BJ (cell line): Measurements from ENCODE around the gene PCDH12. TPM values are rescaled to one million over a fixed set of nuclear protein-coding genes. Genes with fewer than 3 reads are reported as not detected.

Experiments
- CTCF ChIA-PET: fragments of 350-600 bp; formaldehyde crosslinking; extraction: SDS; loops from one replicate; lab custom pipeline; 2021; ENCODE audit warnings: antibody characterized with exemption, inconsistent platforms; lab: Yijun Ruan, JAX
- POLR2A ChIA-PET: fragments of 300-600 bp; sonication (Branson Sonifier 250); formaldehyde crosslinking; extraction: SDS; loops from one replicate; lab custom pipeline; 2021; ENCODE audit warnings: antibody characterized with exemption; lab: Charles Lee
- DNase-seq: peaks from one replicate; pipeline ENCODE4 v3.0.0-alpha.2; 2011; ENCODE audit warnings: low read depth
- H3K27me3 ChIP-seq: 2 replicates; pipeline ENCODE4 v1.6.0; 2011; ENCODE audit warnings: low read length; ENCODE audit not compliant: control insufficient read depth, insufficient read depth
- H3K36me3 ChIP-seq: 2 replicates; pipeline ENCODE4 v1.5.1; 2011; ENCODE audit warnings: low read length; ENCODE audit not compliant: control insufficient read depth, insufficient read depth
- H3K4me3 ChIP-seq: 2 replicates; pipeline ENCODE4 v1.5.1; 2011; ENCODE audit warnings: low read depth, mild to moderate bottlenecking, control low read depth, low read length
- CTCF ChIP-seq: IDR thresholded peaks from 2 replicates; pipeline ENCODE4 v1.5.1; 2011; ENCODE audit warnings: low read depth, mild to moderate bottlenecking, control low read depth, inconsistent platforms, low read length, moderate library complexity; ENCODE audit not compliant: insufficient read depth
- polyA plus RNA-seq: library from polyadenylated mRNA; depleted of rRNA; stranded (reverse); fragments of >200 nt; gene quantifications from 2 replicates; pipeline ENCODE4 v1.2.3, GENCODE V29; 2011

Gene PCDH12
- polyA plus RNA-seq, 1 experiment: 0.01 TPM

- peak; percentile 83 for TF ChIP-seq CTCF
- peak within 1 kb of the TSS; percentile 69 for H3K4me3 ChIP-seq
- ChIA-PET POLR2A (interaction anchor here (1.0 kb wide), 1 partner anchor 56 kb away, joined by 4 read pairs; no protein-coding TSS in a partner anchor), CTCF (interaction anchor here (0.5 to 6.5 kb wide), 36 partner anchors 9 to 627 kb away, joined by 3 to 66 read pairs (median 4); partner anchors contain the start of genes DELE1, GNPDA1 and PCDH12)
- DNase-seq: peak; percentile 59
- peaks cover 2% of the 10 kb centered on the region; the same call in 1 of the 2 replicates for H3K36me3 ChIP-seq
- H3K27me3 ChIP-seq: no peaks in the 10 kb centered on the region
Measured at GRCh38 chr5:141968914-141969608, 11.1 kb upstream of the PCDH12 start, which contains the start of gene RNF14. TSS of gene RNF14 (plus strand) at chr5:141969105. CDS start at chr5:141973589, 4,484 bp downstream.

DNA sequence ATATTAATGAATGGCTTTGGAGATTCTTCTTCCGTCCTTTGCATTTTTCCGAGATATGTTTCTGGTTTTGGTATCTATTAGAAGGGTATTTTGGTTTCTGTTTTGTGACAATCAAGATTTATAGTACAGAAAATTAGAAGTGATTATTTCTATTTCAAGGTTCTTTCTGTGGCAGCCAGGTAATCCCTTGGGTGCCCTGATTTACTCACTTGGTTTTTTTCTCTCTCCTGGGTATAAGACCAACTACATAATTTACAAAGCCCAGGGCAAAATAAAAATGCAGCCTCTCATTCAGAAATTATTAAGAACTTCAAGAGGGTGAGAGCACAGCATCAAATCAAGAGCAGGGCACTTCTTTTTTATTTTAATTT lies 8.9 kb upstream of the PCDH12 start:
- H3K4me3 ChIP-seq: no peak overlapping the region
- DNase-seq: no peak
- CTCF ChIA-PET: interaction anchor here (6.5 kb wide), 1 partner anchor 274 kb away, joined by 66 read pairs; no protein-coding TSS in a partner anchor
- H3K27me3 ChIP-seq: no peaks in the 10 kb centered on the region
- no peak for TF ChIP-seq CTCF
- no peaks in the 10 kb centered on the region for H3K36me3 ChIP-seq
- POLR2A ChIA-PET: no interaction called here

DNA sequence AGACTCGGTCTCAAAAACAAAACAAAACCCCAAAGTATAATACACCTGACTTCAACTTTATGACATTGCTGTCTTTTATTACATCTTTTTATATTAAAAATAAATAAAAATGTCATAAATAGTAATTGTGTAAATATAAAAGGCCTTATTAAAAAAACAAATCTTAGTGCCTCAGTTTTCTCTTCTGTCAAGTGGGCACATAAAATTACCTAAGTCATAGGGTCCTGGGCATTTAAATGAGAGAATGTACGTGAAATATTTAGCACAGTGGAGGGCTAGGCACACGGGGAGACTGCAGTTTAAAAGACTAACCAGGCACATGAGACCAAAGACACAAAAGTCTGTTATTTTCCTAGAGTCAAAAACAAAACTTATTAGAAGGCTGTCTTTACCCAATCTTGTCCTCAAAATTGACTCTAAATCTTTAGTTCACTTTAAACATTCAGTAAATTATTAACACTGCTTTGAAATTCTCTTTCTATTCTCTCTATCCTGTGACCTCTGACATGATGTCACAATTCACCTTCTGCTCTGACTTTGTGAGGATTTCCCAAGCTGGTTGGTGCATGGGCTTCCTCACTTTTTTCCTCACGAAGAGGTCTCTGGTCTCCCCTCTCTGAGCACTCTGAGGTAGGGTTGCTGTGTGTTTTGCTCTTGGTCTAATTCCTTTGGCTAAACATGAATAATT lies 8.4 kb upstream of the PCDH12 start:
- TF ChIP-seq CTCF: no peak
- POLR2A ChIA-PET: no interaction called here
- CTCF ChIA-PET: interaction anchor here (6.5 kb wide), 1 partner anchor 274 kb away, joined by 66 read pairs; no protein-coding TSS in a partner anchor

GRCh38 chr5:141965071-141965470 lies 7.1 kb upstream of the PCDH12 start:
- ChIA-PET CTCF (interaction anchor here (7.5 to 13.2 kb wide), 2 partner anchors 85 to 269 kb away, joined by 89 to 293 read pairs; partner anchors contain the start of gene PCDH1), POLR2A (no interaction called here)
- no peak for TF ChIP-seq CTCF
- H3K4me3 ChIP-seq: no peak overlapping the region
- DNase-seq: no peak
- no peaks in the 10 kb centered on the region for H3K27me3 ChIP-seq
- no peaks in the 10 kb centered on the region for H3K36me3 ChIP-seq

More for the DNA sequence above, 8.4 kb upstream of the PCDH12 start:
- Histone ChIP-seq H3K4me3 (no peak overlapping the region), H3K27me3 (no peaks in the 10 kb centered on the region), H3K36me3 (no peaks in the 10 kb centered on the region)
- no peak for DNase-seq

DNA sequence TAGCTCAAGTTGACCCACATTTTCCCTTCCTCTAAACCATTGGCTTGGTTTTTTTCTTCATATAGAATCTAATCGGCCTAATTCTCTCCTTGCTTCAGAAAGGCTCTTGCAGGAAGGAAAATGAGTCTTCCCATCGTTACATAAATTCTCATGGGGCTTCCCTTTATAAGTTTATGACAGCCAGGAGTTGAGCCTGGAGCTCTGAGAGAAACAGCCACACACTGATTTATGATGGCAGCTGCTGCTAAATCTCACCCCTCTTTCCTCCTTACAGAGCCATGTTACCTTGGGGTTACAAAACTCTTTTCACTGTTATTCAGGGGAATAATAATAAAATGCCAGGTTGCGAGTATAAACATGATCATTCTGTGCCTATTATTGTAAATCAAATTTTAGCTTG lies 5.7 kb upstream of the PCDH12 start:
- DNase-seq: no peak
- Histone ChIP-seq H3K27me3 (no peaks in the 10 kb centered on the region), H3K4me3 (no peak overlapping the region), H3K36me3 (no peaks in the 10 kb centered on the region)
- CTCF ChIA-PET: interaction anchor here (1.2 to 13.2 kb wide), 3 partner anchors 83 to 299 kb away, joined by 5 to 293 read pairs (median 89); partner anchors contain the start of gene PCDH1
- POLR2A ChIA-PET: no interaction called here
- TF ChIP-seq CTCF: no peak
